SKM-1 (cell line): ENCODE data around the gene XXYLT1.

ENCODE experiments used
- DNase-seq: peaks from one replicate; lab custom pipeline; 2025; ENCODE audit not compliant: unreplicated experiment; lab: John Stamatoyannopoulos, UW

XXYLT1 gene

GRCh38 chr3:195083659-195084058 is 187.3 kb downstream of the XXYLT1 start:
- DNase-seq: no peak

DNA sequence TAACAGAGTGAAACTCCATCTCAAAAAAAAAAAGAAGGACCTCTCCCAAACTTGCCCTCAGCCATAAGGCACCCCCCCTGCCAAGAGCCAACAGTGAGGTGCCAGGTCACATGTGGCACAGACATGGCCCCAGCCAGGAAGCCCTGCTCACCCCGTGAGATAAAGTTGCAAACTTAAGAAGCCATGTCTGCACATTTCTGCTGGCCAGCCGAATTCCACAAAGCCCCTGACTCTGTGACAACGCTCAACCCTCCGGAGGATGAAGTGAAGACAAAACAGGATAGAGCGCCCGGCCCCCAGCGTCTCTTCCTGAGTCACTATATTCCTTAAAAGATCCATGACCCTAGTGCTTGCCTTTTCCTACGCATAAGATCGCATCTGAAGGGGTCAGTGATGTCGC is 188.1 kb downstream of the XXYLT1 start:
- no peak for DNase-seq

GRCh38 chr3:195081242-195081963 is 189.6 kb downstream of the XXYLT1 start:
- DNase-seq: no peak

DNA sequence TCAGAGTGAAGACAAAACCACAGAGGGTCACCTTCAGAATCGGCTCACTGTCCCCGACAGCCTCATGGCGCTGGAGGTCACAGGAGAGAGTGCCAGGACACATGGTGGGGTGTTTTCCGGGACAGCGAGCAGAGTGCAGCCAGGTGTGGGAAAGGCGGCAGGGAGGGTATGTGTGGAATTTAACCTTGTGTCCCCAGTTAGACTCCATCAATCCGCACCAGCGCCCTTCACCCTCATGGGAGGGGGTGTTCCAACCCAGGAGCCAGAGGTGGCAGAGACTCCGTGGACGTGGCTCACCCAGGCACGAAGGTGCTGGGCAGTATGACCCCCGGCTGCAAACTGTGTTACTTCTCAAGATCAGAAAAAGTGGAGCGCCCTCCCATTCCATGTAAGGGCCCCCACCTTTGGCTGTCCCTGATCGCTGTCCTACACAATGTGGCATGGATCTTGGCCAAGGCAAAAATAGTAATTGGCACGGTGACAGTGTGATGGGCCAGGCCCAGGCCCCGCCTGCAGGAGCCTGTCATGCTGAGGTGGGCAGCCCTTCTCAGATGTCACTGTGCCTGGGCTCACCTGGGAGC is 190.3 kb downstream of the XXYLT1 start:
- no peak for DNase-seq

DNA sequence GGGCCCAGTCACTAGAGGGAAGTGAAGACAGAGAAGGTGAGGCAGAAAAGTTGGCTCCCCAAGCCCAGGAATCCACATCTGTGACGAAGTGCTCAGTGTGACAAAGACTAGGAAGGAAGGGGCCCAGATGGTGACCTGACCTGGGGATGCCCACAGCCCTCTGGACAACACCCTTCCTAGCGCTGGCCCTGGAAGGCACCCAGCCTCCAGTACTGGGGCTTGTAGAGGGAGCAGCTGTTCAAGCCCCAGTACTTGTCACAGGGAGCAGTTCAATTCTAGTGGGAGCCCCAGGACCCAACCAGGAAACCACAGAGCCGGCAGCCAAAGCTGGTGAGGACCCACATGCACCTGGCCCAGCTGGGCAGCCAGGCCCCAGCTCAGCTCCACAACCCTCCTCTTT is 190.8 kb downstream of the XXYLT1 start:
- DNase-seq: no peak

GRCh38 chr3:195079636-195080035 is 191.3 kb downstream of the XXYLT1 start:
- DNase-seq: no peak

DNA sequence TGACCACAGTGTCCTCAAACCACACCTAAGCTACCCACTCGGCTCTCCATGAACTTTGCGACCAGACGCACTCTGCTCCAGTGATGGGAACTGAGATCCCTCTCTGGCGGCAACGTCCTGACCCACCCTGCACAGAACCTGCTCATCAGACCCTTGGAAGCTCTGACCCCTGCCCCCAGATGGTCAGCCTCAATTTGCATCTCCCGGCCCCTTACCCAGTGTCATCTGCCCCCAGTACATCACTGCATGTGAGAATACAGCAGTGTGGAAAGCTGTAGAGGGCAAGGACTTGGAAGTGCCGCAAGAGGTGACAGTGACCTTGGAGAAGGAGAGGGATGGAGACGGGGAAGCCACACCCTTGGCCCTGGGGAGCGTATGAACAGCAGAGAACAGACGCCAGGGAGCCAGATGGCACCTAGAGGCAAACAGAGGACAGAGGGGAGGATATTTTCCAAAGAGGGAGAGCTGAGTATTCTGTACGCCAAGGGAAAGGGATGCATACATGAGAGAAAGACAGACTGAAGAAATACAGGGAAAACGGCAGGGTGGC is 192.0 kb downstream of the XXYLT1 start:
- DNase-seq: no peak

- no peak for DNase-seq
These were observed 193.1 kb downstream of the XXYLT1 start for GRCh38 chr3:195077611-195078540.

GRCh38 chr3:195076981-195077610 is 193.9 kb downstream of the XXYLT1 start:
- no peak for DNase-seq

GRCh38 chr3:195075941-195076875 is 194.8 kb downstream of the XXYLT1 start:
- DNase-seq: no peak

DNA sequence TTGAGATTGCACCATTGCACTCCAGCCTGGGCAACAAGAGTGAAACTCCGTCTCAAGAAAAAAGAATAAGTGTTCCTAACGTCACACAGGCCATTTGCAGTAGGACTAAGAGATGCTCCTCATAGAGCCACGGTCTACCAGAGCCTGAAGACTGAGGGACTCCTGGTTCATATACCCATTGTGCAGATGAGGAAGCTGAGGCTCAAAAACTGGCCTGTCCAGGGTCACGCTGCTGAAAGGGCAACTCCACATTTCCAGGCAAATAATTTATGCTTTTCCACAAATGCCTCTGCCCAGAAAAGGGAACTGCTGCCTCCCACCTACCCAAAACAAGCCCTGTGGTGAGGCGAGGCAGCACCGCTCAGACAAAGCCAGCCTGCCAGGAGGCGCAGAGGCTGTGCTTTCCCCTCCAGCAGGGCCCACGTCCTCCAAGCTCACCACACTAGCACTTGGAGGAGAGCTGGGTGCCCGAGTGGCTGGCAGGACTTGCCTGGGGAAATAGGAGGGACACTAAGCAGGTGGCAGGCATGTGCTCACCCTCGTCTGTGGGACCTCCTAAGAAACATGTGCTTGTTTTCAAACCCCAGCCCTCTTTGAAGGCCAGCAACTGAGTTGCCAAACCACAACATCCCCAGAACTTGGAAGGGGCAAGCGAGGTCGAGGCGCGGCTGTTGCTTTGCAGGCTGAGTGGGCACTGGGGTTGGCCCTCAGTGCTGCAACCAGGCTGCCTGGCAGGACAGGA is 195.6 kb downstream of the XXYLT1 start:
- no peak for DNase-seq

- no peak for DNase-seq
These were observed 196.8 kb downstream of the XXYLT1 start for GRCh38 chr3:195073866-195074860.

- no peak for DNase-seq
These were observed 197.9 kb downstream of the XXYLT1 start for GRCh38 chr3:195072916-195073564.

DNA sequence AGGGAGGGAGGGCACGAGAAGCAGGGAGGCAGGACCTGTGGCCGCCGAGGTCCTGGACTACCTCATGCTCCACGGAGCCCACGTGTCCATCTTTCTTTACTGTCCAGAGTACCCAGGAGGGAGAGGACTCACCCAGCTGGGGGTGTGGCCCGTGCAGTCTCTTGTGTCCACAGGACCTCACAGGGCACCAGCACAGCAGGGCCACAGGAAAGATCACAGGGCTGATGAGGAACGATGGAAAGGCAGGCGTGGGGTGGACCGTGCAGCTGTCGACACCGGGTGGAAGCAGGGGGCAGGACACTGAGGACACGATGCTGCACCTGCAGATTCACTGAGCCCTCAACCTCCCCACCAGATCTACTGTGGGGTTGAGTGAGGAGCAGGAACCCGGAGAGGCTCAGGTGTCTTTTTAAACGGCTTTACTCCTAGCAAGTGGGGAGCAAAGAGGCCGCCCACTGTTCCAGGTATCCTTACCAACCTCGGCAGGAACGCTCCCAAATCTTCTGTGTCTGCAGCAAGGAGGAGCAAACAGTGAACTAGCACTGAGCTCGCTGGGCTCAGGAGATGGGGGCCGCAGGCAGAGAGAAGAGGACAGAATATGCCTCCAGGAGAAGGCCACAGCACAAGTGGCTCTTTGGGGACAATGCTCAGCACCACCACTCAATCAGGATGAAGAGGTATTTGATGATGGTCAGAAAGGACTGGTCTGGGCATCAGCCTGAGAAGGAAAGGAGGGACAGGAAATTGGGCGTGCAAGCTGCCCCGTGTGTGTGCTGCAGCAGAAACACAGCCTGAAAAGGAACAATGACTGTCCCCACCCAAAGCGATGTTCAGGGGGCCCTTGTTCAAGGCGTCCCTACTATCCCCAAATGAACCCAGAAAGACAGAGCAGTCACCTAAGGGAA is 198.8 kb downstream of the XXYLT1 start:
- no peak for DNase-seq

DNA sequence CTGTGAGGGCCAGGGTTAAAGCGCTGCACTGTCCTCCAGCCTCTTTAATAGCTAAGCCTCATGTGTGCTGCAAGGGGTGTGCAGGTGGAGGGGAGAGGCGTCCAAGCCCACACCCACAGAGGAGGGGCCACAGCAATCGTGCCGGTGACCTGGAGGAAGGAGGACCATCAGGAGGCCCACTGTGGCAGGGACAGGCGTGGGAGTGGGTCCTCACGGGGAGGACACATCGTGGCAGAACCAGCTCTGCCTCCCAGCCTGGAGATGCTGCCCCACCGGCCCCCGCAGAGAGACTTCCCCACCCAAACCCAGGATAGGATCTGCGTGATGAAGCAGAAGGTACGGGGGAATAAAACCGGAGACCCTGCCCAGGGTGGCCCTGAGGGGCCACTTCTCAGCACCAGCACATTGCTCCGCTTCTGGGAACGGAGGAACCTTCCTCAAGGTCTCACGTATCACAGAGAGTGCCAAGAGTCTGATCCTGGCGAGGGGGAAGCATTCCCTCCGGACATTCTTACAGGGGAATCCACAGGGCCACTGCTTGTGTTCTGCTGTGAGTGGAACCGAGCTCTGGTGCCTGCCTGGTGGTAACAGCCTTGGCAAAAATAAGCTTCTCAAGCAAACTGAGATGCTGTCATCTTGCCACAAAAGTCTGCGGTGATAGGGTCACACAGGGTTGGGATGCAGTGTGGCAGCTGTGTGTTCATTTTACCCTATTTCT is 199.8 kb downstream of the XXYLT1 start:
- DNase-seq: no peak

DNA sequence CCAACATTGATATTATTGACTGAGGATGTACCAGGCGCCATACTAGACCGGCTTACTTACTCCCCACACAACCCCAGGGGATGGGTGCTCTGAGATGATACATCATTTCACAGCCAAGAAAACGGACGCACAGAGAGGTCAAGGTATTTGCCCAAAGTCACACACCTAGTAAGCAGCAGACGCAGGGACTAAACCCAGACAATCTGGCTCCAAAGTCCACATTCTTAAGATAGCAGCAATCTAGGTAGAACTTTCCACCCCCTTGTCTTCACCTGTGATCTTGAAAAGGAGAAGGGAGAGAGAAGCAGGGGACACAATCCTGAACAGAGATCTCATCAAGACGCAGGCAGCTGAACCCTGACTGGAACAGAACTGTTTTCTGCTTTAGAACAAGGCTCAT is 200.6 kb downstream of the XXYLT1 start:
- DNase-seq: no peak
